Measurements from ENCODE around the gene EPS15. TPM values are rescaled to one million over a fixed set of nuclear protein-coding genes. Genes with fewer than 3 reads are reported as not detected.

The EPS15 gene
- total RNA-seq, 1 experiment from 2014 or later = 26.3 TPM

GRCh38 chr1:51355382-51355781 lies 163.7 kb downstream of the EPS15 start:
- H4K20me1 ChIP-seq (ENCODE audit: low read length) = no peaks in the 10 kb centered on the region
- H3K4me1 ChIP-seq (ENCODE audit: insufficient read depth, low read length) = no peaks in the 10 kb centered on the region
- peaks cover 10% of the 10 kb centered on the region for H3K36me3 ChIP-seq (ENCODE audit: low read depth, low read length)
- no peak overlapping the region for H3K4me3 ChIP-seq (ENCODE audit: low read length)
- ChIA-PET POLR2A (ENCODE audit: unreplicated experiment) (no interaction called here), CTCF (interaction anchor here (0.5 kb wide), 1 partner anchor 106 kb away, joined by 12 read pairs; no protein-coding TSS in a partner anchor)
- H3F3A ChIP-seq (ENCODE audit: low read length, unreplicated experiment) = no peaks in the 10 kb centered on the region
- intact Hi-C loops (cut with micrococcal nuclease) = no loop called here
- no peak for TF ChIP-seq EZH2phosphoT487 (IDR thresholded peaks at IDR 0.05; ENCODE audit: borderline replicate concordance, low read length)
- TF ChIP-seq, protein P1, sequence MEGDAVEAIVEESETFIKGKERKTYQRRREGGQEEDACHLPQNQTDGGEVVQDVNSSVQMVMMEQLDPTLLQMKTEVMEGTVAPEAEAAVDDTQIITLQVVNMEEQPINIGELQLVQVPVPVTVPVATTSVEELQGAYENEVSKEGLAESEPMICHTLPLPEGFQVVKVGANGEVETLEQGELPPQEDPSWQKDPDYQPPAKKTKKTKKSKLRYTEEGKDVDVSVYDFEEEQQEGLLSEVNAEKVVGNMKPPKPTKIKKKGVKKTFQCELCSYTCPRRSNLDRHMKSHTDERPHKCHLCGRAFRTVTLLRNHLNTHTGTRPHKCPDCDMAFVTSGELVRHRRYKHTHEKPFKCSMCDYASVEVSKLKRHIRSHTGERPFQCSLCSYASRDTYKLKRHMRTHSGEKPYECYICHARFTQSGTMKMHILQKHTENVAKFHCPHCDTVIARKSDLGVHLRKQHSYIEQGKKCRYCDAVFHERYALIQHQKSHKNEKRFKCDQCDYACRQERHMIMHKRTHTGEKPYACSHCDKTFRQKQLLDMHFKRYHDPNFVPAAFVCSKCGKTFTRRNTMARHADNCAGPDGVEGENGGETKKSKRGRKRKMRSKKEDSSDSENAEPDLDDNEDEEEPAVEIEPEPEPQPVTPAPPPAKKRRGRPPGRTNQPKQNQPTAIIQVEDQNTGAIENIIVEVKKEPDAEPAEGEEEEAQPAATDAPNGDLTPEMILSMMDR (conservative IDR thresholded peaks at IDR 0.05; ENCODE audit: low read depth, low read length) = no peak
- H3K9ac ChIP-seq (ENCODE audit: low read length) = no peak overlapping the region
- ATAC-seq = no peak
- no peaks in the 10 kb centered on the region for H3K27me3 ChIP-seq (ENCODE audit: low read length)
- BruUV-seq (replicated peaks) = no TSS peak
- no peak overlapping the region for H3K27ac ChIP-seq (ENCODE audit: low read length)
- H3K9me3 ChIP-seq (ENCODE audit: low read length) = no peaks in the 10 kb centered on the region
- H3K9me2 ChIP-seq (replicated peaks; ENCODE audit: low read length) = no peaks in the 10 kb centered on the region
- DNase-seq = no peak
- no peaks in the 10 kb centered on the region for H3K79me2 ChIP-seq (ENCODE audit: low read length)
- H3K4me2 ChIP-seq (ENCODE audit: low read length) = no peak overlapping the region
- no peak overlapping the region for H2AFZ ChIP-seq (ENCODE audit: low read length)

- BruUV-seq (replicated peaks) = no TSS peak
- H3K79me2 ChIP-seq (ENCODE audit: low read length) = no peaks in the 10 kb centered on the region
- no peak overlapping the region for H3K27ac ChIP-seq (ENCODE audit: low read length)
- H3K4me3 ChIP-seq (ENCODE audit: low read length) = no peak overlapping the region
- DNase-seq (no peak), ATAC-seq (peak; percentile 31; the same call in 1 of the 2 replicates)
- CTCF ChIA-PET = no interaction called here
- H3K9me3 ChIP-seq (ENCODE audit: low read length) = no peaks in the 10 kb centered on the region
- POLR2A ChIA-PET (ENCODE audit: unreplicated experiment) = no interaction called here
- H3K27me3 ChIP-seq (ENCODE audit: low read length) = no peaks in the 10 kb centered on the region
- H3K4me1 ChIP-seq (ENCODE audit: insufficient read depth, low read length) = no peaks in the 10 kb centered on the region
- no peaks in the 10 kb centered on the region for H3F3A ChIP-seq (ENCODE audit: low read length, unreplicated experiment)
- H3K4me2 ChIP-seq (ENCODE audit: low read length) = no peak overlapping the region
- H2AFZ ChIP-seq (ENCODE audit: low read length) = no peak overlapping the region
- intact Hi-C loops (cut with micrococcal nuclease) = no loop called here
- TF ChIP-seq, protein P1 (conservative IDR thresholded peaks at IDR 0.05; ENCODE audit: low read depth, low read length) = no peak
- TF ChIP-seq EZH2 (IDR thresholded peaks at IDR 0.05; ENCODE audit: low read length, unreplicated experiment) (no peak), EZH2phosphoT487 (IDR thresholded peaks at IDR 0.05; ENCODE audit: borderline replicate concordance, low read length) (no peak)
- no peak overlapping the region for H3K9ac ChIP-seq (ENCODE audit: low read length)
- no peaks in the 10 kb centered on the region for H4K20me1 ChIP-seq (ENCODE audit: low read length)
- no peaks in the 10 kb centered on the region for H3K9me2 ChIP-seq (replicated peaks; ENCODE audit: low read length)
- H3K36me3 ChIP-seq (ENCODE audit: low read depth, low read length) = peaks cover 10% of the 10 kb centered on the region
Measured at GRCh38 chr1:51354416-51354815, 164.7 kb downstream of the EPS15 start.

GRCh38 chr1:51351907-51352306 lies 167.2 kb downstream of the EPS15 start:
- ChIA-PET POLR2A (ENCODE audit: unreplicated experiment) (no interaction called here), CTCF (no interaction called here)
- no peaks in the 10 kb centered on the region for H3F3A ChIP-seq (ENCODE audit: low read length, unreplicated experiment)
- TF ChIP-seq, protein P1 (conservative IDR thresholded peaks at IDR 0.05; ENCODE audit: low read depth, low read length) = no peak
- no peak for TF ChIP-seq EZH2 (IDR thresholded peaks at IDR 0.05; ENCODE audit: low read length, unreplicated experiment)
- no peak for TF ChIP-seq EZH2phosphoT487 (IDR thresholded peaks at IDR 0.05; ENCODE audit: borderline replicate concordance, low read length)
- no TSS peak for BruUV-seq (replicated peaks)
- H2AFZ ChIP-seq (ENCODE audit: low read length) = no peak overlapping the region
- H3K9me2 ChIP-seq (replicated peaks; ENCODE audit: low read length) = no peaks in the 10 kb centered on the region
- H4K20me1 ChIP-seq (ENCODE audit: low read length) = no peaks in the 10 kb centered on the region
- no peaks in the 10 kb centered on the region for H3K9me3 ChIP-seq (ENCODE audit: low read length)
- DNase-seq (no peak), ATAC-seq (no peak)
- intact Hi-C loops (cut with micrococcal nuclease) = no loop called here
- H3K27ac ChIP-seq (ENCODE audit: low read length) = no peak overlapping the region
- no peaks in the 10 kb centered on the region for H3K4me1 ChIP-seq (ENCODE audit: insufficient read depth, low read length)
- H3K4me3 ChIP-seq (ENCODE audit: low read length) = no peak overlapping the region
- peaks cover 10% of the 10 kb centered on the region for H3K36me3 ChIP-seq (ENCODE audit: low read depth, low read length)
- no peak overlapping the region for H3K9ac ChIP-seq (ENCODE audit: low read length)
- H3K79me2 ChIP-seq (ENCODE audit: low read length) = no peaks in the 10 kb centered on the region
- H3K4me2 ChIP-seq (ENCODE audit: low read length) = no peak overlapping the region
- no peaks in the 10 kb centered on the region for H3K27me3 ChIP-seq (ENCODE audit: low read length)
